ENCODE results near the gene DGKI. TPM values are rescaled to one million over a fixed set of nuclear protein-coding genes. Genes with fewer than 3 reads are reported as not detected.

Gene DGKI
- total RNA-seq, 6 experiments from 2014 or later = 1.2 to 2.2 (median 1.6) TPM

GRCh38 chr7:137850972-137851945, 4.5 kb upstream of the DGKI start:
- TF ChIP-seq, protein P1, sequence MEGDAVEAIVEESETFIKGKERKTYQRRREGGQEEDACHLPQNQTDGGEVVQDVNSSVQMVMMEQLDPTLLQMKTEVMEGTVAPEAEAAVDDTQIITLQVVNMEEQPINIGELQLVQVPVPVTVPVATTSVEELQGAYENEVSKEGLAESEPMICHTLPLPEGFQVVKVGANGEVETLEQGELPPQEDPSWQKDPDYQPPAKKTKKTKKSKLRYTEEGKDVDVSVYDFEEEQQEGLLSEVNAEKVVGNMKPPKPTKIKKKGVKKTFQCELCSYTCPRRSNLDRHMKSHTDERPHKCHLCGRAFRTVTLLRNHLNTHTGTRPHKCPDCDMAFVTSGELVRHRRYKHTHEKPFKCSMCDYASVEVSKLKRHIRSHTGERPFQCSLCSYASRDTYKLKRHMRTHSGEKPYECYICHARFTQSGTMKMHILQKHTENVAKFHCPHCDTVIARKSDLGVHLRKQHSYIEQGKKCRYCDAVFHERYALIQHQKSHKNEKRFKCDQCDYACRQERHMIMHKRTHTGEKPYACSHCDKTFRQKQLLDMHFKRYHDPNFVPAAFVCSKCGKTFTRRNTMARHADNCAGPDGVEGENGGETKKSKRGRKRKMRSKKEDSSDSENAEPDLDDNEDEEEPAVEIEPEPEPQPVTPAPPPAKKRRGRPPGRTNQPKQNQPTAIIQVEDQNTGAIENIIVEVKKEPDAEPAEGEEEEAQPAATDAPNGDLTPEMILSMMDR (IDR thresholded peaks at IDR 0.05) = no peak

GRCh38 chr7:137850571-137850970, 3.8 kb upstream of the DGKI start:
- peaks cover 38% of the 10 kb centered on the region for H3K36me3 Mint-ChIP-seq (ENCODE audit: low read depth)
- peaks cover 51% of the 10 kb centered on the region for H3K4me1 Mint-ChIP-seq (ENCODE audit: low read depth)
- H3K27ac Mint-ChIP-seq = peak overlapping the region; percentile 74
- TF ChIP-seq, protein P1 (IDR thresholded peaks at IDR 0.05) = no peak
- H3K4me3 Mint-ChIP-seq = peak overlapping the region; percentile 42
- H3K27me3 Mint-ChIP-seq (ENCODE audit: insufficient read depth) = peaks cover 2% of the 10 kb centered on the region; the same call in 1 of the 2 replicates
- DNase-seq = peak; percentile 57
- H3K9me3 Mint-ChIP-seq = no peaks in the 10 kb centered on the region

More at GRCh38 chr7:137850972-137851945, 4.5 kb upstream of the DGKI start:
- Mint-ChIP-seq H3K36me3 (ENCODE audit: low read depth) (peaks cover 45% of the 10 kb centered on the region), H3K27me3 (ENCODE audit: insufficient read depth) (no peaks in the 10 kb centered on the region; the same call in 1 of the 2 replicates), H3K4me3 (peak overlapping the region; percentile 42), H3K9me3 (no peaks in the 10 kb centered on the region), H3K27ac (peak overlapping the region; percentile 74), H3K4me1 (ENCODE audit: low read depth) (peaks cover 53% of the 10 kb centered on the region)
- DNase-seq = no peak

- Mint-ChIP-seq H3K4me1 (ENCODE audit: low read depth) (peaks cover 43% of the 10 kb centered on the region), H3K4me3 (peak overlapping the region; percentile 47; the same call in 1 of the 2 replicates), H3K27me3 (ENCODE audit: insufficient read depth) (peaks cover 2% of the 10 kb centered on the region; the same call in 1 of the 2 replicates)
Measured at GRCh38 chr7:137848095-137848494, 1.3 kb upstream of the DGKI start.

GRCh38 chr7:137847568-137848050, 835 bp upstream of the DGKI start:
- H3K4me3 Mint-ChIP-seq = peak overlapping the region; percentile 47; the same call in 1 of the 2 replicates
- no peak overlapping the region for H3K27ac Mint-ChIP-seq
- no peak for DNase-seq
- H3K27me3 Mint-ChIP-seq (ENCODE audit: insufficient read depth) = peaks cover 2% of the 10 kb centered on the region; the same call in 1 of the 2 replicates
- H3K9me3 Mint-ChIP-seq = no peaks in the 10 kb centered on the region
- peaks cover 27% of the 10 kb centered on the region for H3K36me3 Mint-ChIP-seq (ENCODE audit: low read depth)
- H3K4me1 Mint-ChIP-seq (ENCODE audit: low read depth) = peaks cover 39% of the 10 kb centered on the region
- TF ChIP-seq, protein P1 (IDR thresholded peaks at IDR 0.05) = no peak

More at GRCh38 chr7:137848095-137848494, 1.3 kb upstream of the DGKI start:
- Mint-ChIP-seq H3K36me3 (ENCODE audit: low read depth) (peaks cover 32% of the 10 kb centered on the region), H3K9me3 (no peaks in the 10 kb centered on the region), H3K27ac (no peak overlapping the region)
- DNase-seq = no peak
- TF ChIP-seq, protein P1 (IDR thresholded peaks at IDR 0.05) = no peak

DNA sequence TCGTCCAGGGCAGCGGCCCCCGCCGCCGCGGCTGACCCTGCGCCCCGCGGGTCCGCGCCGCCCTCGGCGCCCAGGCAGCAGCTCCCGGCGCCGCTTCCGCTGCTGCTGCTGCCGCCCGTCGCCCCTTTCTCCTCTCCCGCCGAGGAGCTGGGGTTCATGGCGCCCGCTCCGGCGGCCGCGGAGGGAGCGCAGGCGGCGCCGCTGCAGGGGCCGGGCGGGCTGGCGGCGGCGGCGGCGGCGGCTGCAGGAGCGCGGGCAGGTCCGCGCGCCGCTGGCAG, 286 bp downstream of the DGKI start:
- DNase-seq = no peak
- Mint-ChIP-seq H3K27me3 (ENCODE audit: insufficient read depth) (peaks cover 2% of the 10 kb centered on the region; the same call in 1 of the 2 replicates), H3K9me3 (no peaks in the 10 kb centered on the region), H3K4me3 (no peak overlapping the region), H3K4me1 (ENCODE audit: low read depth) (peaks cover 27% of the 10 kb centered on the region), H3K27ac (no peak overlapping the region), H3K36me3 (ENCODE audit: low read depth) (peaks cover 16% of the 10 kb centered on the region)
- TF ChIP-seq, protein P1 (IDR thresholded peaks at IDR 0.05) = no peak

All from HFFc6 (cell line).